Psoas muscle (tissue), 8 donors: ENCODE data around the gene PCBP3. TPM values are rescaled to one million over a fixed set of nuclear protein-coding genes. Genes with fewer than 3 reads are reported as not detected.
"Not testable (repeated sequence)": the region's sequence is repeated elsewhere in the genome, so short reads cannot be mapped to it uniquely, and the experiment has no call there.

Experiments
- ATAC-seq, 4 donors: fragments of 200-7000 bp; cut with Tn5 transposase; one replicate each; pipeline ENCODE4 v1.9.1; 2020; ENCODE audit warnings: moderate library complexity in 3 of 4, mild to moderate bottlenecking in 2 of 4
- DNase-seq, 2 donors: peaks; one replicate each; pipeline ENCODE4 v3.0.0-alpha.2; 2020
- H3K27ac ChIP-seq: fragments of 200-600 bp; one replicate; pipeline ENCODE4 v1.8.0; 2022
- H3K27me3 ChIP-seq, 3 donors: fragments of 200-600 bp in 1 of 3; one replicate each; pipeline versions ENCODE4 v1.6.1 to v1.8.0; 2013 to 2022; ENCODE audit warnings: low read length in 2 of 3, mild to moderate bottlenecking in 2 of 3, moderate library complexity in 1 of 3; ENCODE audit not compliant: insufficient read depth in 3 of 3
- H3K36me3 ChIP-seq, 2 donors: fragments of 200-600 bp in 1 of 2; one replicate each; pipeline versions ENCODE4 v1.6.1 to v1.8.0; 2013 to 2022; ENCODE audit warnings: low read depth in 1 of 2, mild to moderate bottlenecking in 1 of 2, moderate library complexity in 1 of 2; ENCODE audit not compliant: insufficient read depth in 1 of 2
- H3K4me1 ChIP-seq: fragments of 200-600 bp; one replicate; pipeline ENCODE4 v1.8.0; 2022
- H3K4me3 ChIP-seq: fragments of 200-600 bp; one replicate; pipeline ENCODE4 v1.8.0; 2022; ENCODE audit warnings: mild to moderate bottlenecking
- H3K9me3 ChIP-seq: fragments of 200-600 bp; one replicate; pipeline ENCODE4 v1.8.0; 2022
- CTCF ChIP-seq: fragments of 200-600 bp; IDR thresholded peaks from one replicate; pipeline ENCODE4 v1.8.0; 2022; ENCODE audit warnings: antibody characterized with exemption
- WGBS, 3 donors: extraction: QIAGEN DNeasy Blood & Tissue Kit; methylation state at CpG; one replicate each; pipeline versions ENCODE4 v1.1.6 to v1.1.7; 2013; 5-methylcytosine and 5-hydroxymethylcytosine counted together
- intact Hi-C, 2 donors: fragments of 100-400 bp; cut with DNase I; formaldehyde crosslinking; loops; one replicate each; pipeline versions ENCODE4 v1.11.0 to v1.14.2; 2022
- polyA plus RNA-seq, 3 donors: library from polyadenylated mRNA; stranded (reverse); fragments of 200-250 nt; gene quantifications; one replicate each; pipeline ENCODE4 v1.2.3, GENCODE V29; 2013
- total RNA-seq, 4 donors: library from RNA; stranded (reverse); fragmentation: NEBNext Ultra II Directional in 2 of 4; extraction: Animal tissue kit (Norgen Biotek cat#: 25700) in 2 of 4; gene quantifications; one replicate each; pipeline versions ENCODE4 v1.2.1 to v1.2.4, GENCODE V29; 2021 to 2023
- donor health status: healthy with polysubstance abuse.
- donor health status: DM: no; HTN: no; CAD: no; lungs with moderate emphysema.
- donor health status: Bipolar disorder and iron deficiency.
- donor health status: healthy.
- donor health status: DM: yes; HTN: yes; CAD: no.
- donor health status: DM: no; HTN: no; CAD: no.
- donor health status: DM: no; HTN: no; CAD: no.
- donor health status: DM: yes; HTN: yes; CAD: no.

The PCBP3 gene
- total and polyA plus RNA-seq, 7 donors: 0.10 to 0.91 (median 0.33) TPM; not detected in 1

- H3K9me3 ChIP-seq: no peaks in the 10 kb centered on the region
- ATAC-seq: no peak
- no peak overlapping the region for H3K4me3 ChIP-seq
- intact Hi-C loops: no loop called here
- no peak overlapping the region for H3K27ac ChIP-seq
- H3K4me1 ChIP-seq: no peaks in the 10 kb centered on the region
- H3K36me3 ChIP-seq: no peaks in the 10 kb centered on the region
- DNase-seq: no peak
- peaks cover 0 to 69% (median 8%) of the 10 kb centered on the region in 3 donors for H3K27me3 ChIP-seq
- no peak for TF ChIP-seq CTCF
- 41 to 48% (median 45%) methylated on average over 12 of the region's 12 CpGs for WGBS, 3 donors
Observed at GRCh38 chr21:45611296-45611695, 32.2 kb upstream of the PCBP3 start.

- DNase-seq (no peak), ATAC-seq (no peak)
- Histone ChIP-seq H3K4me1 (no peaks in the 10 kb centered on the region), H3K9me3 (no peaks in the 10 kb centered on the region), H3K36me3 (no peaks in the 10 kb centered on the region), H3K4me3 (no peak overlapping the region), H3K27me3 (peaks cover 0 to 75% (median 11%) of the 10 kb centered on the region in 3 donors), H3K27ac (no peak overlapping the region)
- no peak for TF ChIP-seq CTCF
- WGBS, 3 donors: 20 to 32% (median 25%) methylated on average over 25 of the region's 25 CpGs
- intact Hi-C loops: no loop called here
Observed at GRCh38 chr21:45611939-45612664, 31.4 kb upstream of the PCBP3 start.

- DNase-seq, H3K27ac ChIP-seq, H3K36me3 ChIP-seq, H3K4me1 ChIP-seq, ATAC-seq, H3K9me3 ChIP-seq, H3K4me3 ChIP-seq, intact Hi-C loops: not testable (repeated sequence)
- peaks cover 0 to 80% (median 12%) of the 10 kb centered on the region in 3 donors for H3K27me3 ChIP-seq
- 86 to 91% (median 86%) methylated on average over 5 to 6 of the region's 7 CpGs for WGBS, 3 donors
Observed at GRCh38 chr21:45612665-45613019, 30.9 kb upstream of the PCBP3 start.

- H3K4me1 ChIP-seq: no peaks in the 10 kb centered on the region
- no peak for TF ChIP-seq CTCF
- DNase-seq (no peak), ATAC-seq (no peak)
- H3K4me3 ChIP-seq: no peak overlapping the region
- H3K27ac ChIP-seq: no peak overlapping the region
- no peaks in the 10 kb centered on the region for H3K36me3 ChIP-seq
- 86 to 88% (median 88%) methylated on average over 6 of the region's 6 CpGs for WGBS, 3 donors
- H3K9me3 ChIP-seq: no peaks in the 10 kb centered on the region
- intact Hi-C loops: no loop called here
- H3K27me3 ChIP-seq: peaks cover 0 to 81% (median 11%) of the 10 kb centered on the region in 3 donors
Observed at GRCh38 chr21:45613396-45613795, 30.1 kb upstream of the PCBP3 start.

GRCh38 chr21:45613881-45614280, 29.6 kb upstream of the PCBP3 start:
- H3K4me3 ChIP-seq: no peak overlapping the region
- no peak overlapping the region for H3K27ac ChIP-seq
- ATAC-seq (no peak), DNase-seq (no peak)
- TF ChIP-seq CTCF: no peak
- H3K36me3 ChIP-seq: no peaks in the 10 kb centered on the region
- 54 to 58% (median 56%) methylated on average over 9 of the region's 9 CpGs for WGBS, 3 donors
- H3K27me3 ChIP-seq: peaks cover 0 to 81% (median 11%) of the 10 kb centered on the region in 3 donors
- no peaks in the 10 kb centered on the region for H3K9me3 ChIP-seq
- intact Hi-C loops: no loop called here
- no peaks in the 10 kb centered on the region for H3K4me1 ChIP-seq
